Uterus (tissue), 4 donors: ENCODE measurements around the gene FAM171A2. TPM values are rescaled to one million over a fixed set of nuclear protein-coding genes. Genes with fewer than 3 reads are reported as not detected.

Source experiments
- DNase-seq, 2 donors: peaks; one replicate each; pipeline ENCODE4 v3.0.0-alpha.2; 2019 to 2020
- H3K27ac ChIP-seq, 2 donors: fragments of 200-600 bp; sonication (generic); 1 replicate in 1 of 2; 2 replicates in 1 of 2; pipeline ENCODE4 v1.5.1; 2016 to 2018
- H3K27me3 ChIP-seq, 2 donors: fragments of 200-600 bp; sonication (generic); one replicate each; pipeline ENCODE4 v1.5.1; 2018 to 2019; ENCODE audit warnings: control low read depth in 1 of 2
- H3K36me3 ChIP-seq, 2 donors: fragments of 200-600 bp; sonication (generic); one replicate each; pipeline ENCODE4 v1.5.1; 2019; ENCODE audit warnings: control low read depth in 1 of 2
- H3K4me1 ChIP-seq, 2 donors: fragments of 200-600 bp; sonication (generic); one replicate each; pipeline ENCODE4 v1.5.1; 2018 to 2019; ENCODE audit warnings: control low read depth in 1 of 2
- H3K4me3 ChIP-seq, 2 donors: fragments of 200-600 bp; sonication (generic); 1 replicate in 1 of 2; 2 replicates in 1 of 2; pipeline ENCODE4 v1.5.1; 2018 to 2019; ENCODE audit warnings: mild to moderate bottlenecking in 1 of 2
- H3K9me3 ChIP-seq, 2 donors: fragments of 200-600 bp; sonication (generic); one replicate each; pipeline ENCODE4 v1.5.1; 2019; ENCODE audit warnings: control low read depth in 1 of 2
- CTCF ChIP-seq, 4 experiments: fragments of 200-600 bp in 2 of 4; fragments of 450-650 bp in 2 of 4; sonication (generic) in 2 of 4; IDR thresholded peaks; one replicate each; pipeline ENCODE4 v1.5.1; 2016 to 2019; ENCODE audit warnings: antibody characterized with exemption in 4 of 4, mild to moderate bottlenecking in 2 of 4, moderate library complexity in 1 of 4
- POLR2A ChIP-seq, 2 donors: fragments of 450-650 bp; IDR thresholded peaks; one replicate each; pipeline ENCODE4 v1.6.1; 2016; ENCODE audit warnings: antibody characterized with exemption in 2 of 2, mild to moderate bottlenecking in 1 of 2, moderate library complexity in 1 of 2
- intact Hi-C: fragments of 100-400 bp; cut with DNase I; formaldehyde crosslinking; loops from one replicate; pipeline ENCODE4 v1.15.1; 2023; ENCODE audit warnings: low total_unique reads
- total RNA-seq, 4 donors: library from RNA; depleted of rRNA in 3 of 4; stranded (reverse); fragments of >200 nt in 3 of 4; gene quantifications; one replicate each; pipeline versions ENCODE4 v1.1.0 to v1.2.4, GENCODE V29; 2014 to 2023
- donor health status: DM: yes; HTN: yes; CAD: no.

FAM171A2 gene
- total RNA-seq, 4 donors from 2014 or later = 0.77 to 32.1 (median 14.2) TPM

GRCh38 chr17:44383861-44384260 lies 20.2 kb upstream of the FAM171A2 start:
- intact Hi-C loops = no loop called here
- no peaks in the 10 kb centered on the region for H3K9me3 ChIP-seq
- DNase-seq = no peak
- no peaks in the 10 kb centered on the region for H3K4me1 ChIP-seq
- H3K36me3 ChIP-seq = no peaks in the 10 kb centered on the region
- H3K27me3 ChIP-seq = no peaks in the 10 kb centered on the region
- TF ChIP-seq CTCF (IDR thresholded peaks at IDR 0.05) = no peak
- H3K27ac ChIP-seq = no peak overlapping the region
- H3K4me3 ChIP-seq = no peak overlapping the region

- no peaks in the 10 kb centered on the region for H3K9me3 ChIP-seq
- TF ChIP-seq CTCF (IDR thresholded peaks at IDR 0.05) = no peak
- no peak for TF ChIP-seq POLR2A (IDR thresholded peaks at IDR 0.05)
- no peak overlapping the region for H3K27ac ChIP-seq
- intact Hi-C loops = no loop called here
- no peaks in the 10 kb centered on the region for H3K27me3 ChIP-seq
- H3K36me3 ChIP-seq = no peaks in the 10 kb centered on the region
- no peaks in the 10 kb centered on the region for H3K4me1 ChIP-seq
- no peak overlapping the region for H3K4me3 ChIP-seq
- no peak for DNase-seq
Measured at GRCh38 chr17:44383363-44383762, 19.7 kb upstream of the FAM171A2 start.

GRCh38 chr17:44382917-44383316 lies 19.3 kb upstream of the FAM171A2 start:
- Histone ChIP-seq H3K4me1 (no peaks in the 10 kb centered on the region), H3K9me3 (no peaks in the 10 kb centered on the region), H3K4me3 (no peak overlapping the region), H3K36me3 (no peaks in the 10 kb centered on the region), H3K27me3 (no peaks in the 10 kb centered on the region), H3K27ac (no peak overlapping the region)
- TF ChIP-seq POLR2A (IDR thresholded peaks at IDR 0.05) = no peak
- TF ChIP-seq CTCF (IDR thresholded peaks at IDR 0.05) = no peak
- no peak for DNase-seq
- intact Hi-C loops = no loop called here

- Histone ChIP-seq H3K4me3 (no peak overlapping the region), H3K27me3 (no peaks in the 10 kb centered on the region), H3K4me1 (no peaks in the 10 kb centered on the region), H3K36me3 (no peaks in the 10 kb centered on the region), H3K27ac (no peak overlapping the region), H3K9me3 (no peaks in the 10 kb centered on the region)
- no peak for DNase-seq
- TF ChIP-seq CTCF (IDR thresholded peaks at IDR 0.05) = no peak
- TF ChIP-seq POLR2A (IDR thresholded peaks at IDR 0.05) = no peak
- intact Hi-C loops = no loop called here
Measured at GRCh38 chr17:44381810-44382305, 18.2 kb upstream of the FAM171A2 start.

- no peaks in the 10 kb centered on the region for H3K36me3 ChIP-seq
- TF ChIP-seq CTCF (IDR thresholded peaks at IDR 0.05) = no peak
- no peak for TF ChIP-seq POLR2A (IDR thresholded peaks at IDR 0.05)
Measured at GRCh38 chr17:44380767-44381166, 17.1 kb upstream of the FAM171A2 start.

More at GRCh38 chr17:44380767-44381166, 17.1 kb upstream of the FAM171A2 start:
- H3K4me1 ChIP-seq = no peaks in the 10 kb centered on the region
- intact Hi-C loops = no loop called here
- DNase-seq = no peak
- no peaks in the 10 kb centered on the region for H3K27me3 ChIP-seq
- H3K9me3 ChIP-seq = no peaks in the 10 kb centered on the region
- H3K27ac ChIP-seq = no peak overlapping the region
- no peak overlapping the region for H3K4me3 ChIP-seq
